ENCODE data around the gene MXD4. TPM values are rescaled to one million over a fixed set of nuclear protein-coding genes. Genes with fewer than 3 reads are reported as not detected.
"Not testable (repeated sequence)": the region's sequence is repeated elsewhere in the genome, so short reads cannot be mapped to it uniquely, and the experiment has no call there.

Gene MXD4
- total RNA-seq, 5 donors from 2014 or later (not counting 1 experiment from before 2014, with no cell fraction given) = 57.0 to 125 (median 78.2) TPM

DNA sequence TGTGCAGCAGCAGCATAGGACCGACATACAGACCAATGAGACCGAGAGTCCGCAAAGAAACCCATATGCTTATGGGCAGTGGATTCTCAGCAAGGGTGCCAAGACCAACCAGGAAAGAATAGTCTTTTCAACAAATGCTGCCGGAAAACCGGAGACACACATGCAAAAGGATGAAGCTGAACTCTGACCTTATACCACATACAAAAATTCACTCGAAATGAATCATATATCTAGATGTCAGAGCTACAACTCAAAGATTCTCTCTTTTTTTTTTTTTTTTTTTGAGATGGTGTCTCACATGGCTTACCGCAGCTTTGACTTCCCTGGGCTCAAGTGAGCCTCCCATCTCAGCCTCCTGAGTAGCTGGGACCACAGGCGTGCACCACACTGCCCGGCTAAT is 16.0 kb upstream of the MXD4 start:
- no peak overlapping the region for H3K27ac ChIP-seq (ENCODE audit: low read length)
- H3K4me3 Mint-ChIP-seq = no peak overlapping the region
- peaks cover 20 to 30% of the 10 kb centered on the region in 2 experiments for H3K4me1 ChIP-seq (ENCODE audit: control insufficient read depth in 1 of 2, extremely low read depth in 1 of 2, insufficient read depth in 2 of 2, low read length in 2 of 2)
- no peak overlapping the region for H3K27ac Mint-ChIP-seq
- ChIA-PET CTCF (interaction anchor here in 1 of 2 donors (0.6 kb wide), 1 partner anchor 116 kb away, joined by 6 read pairs; no protein-coding TSS in a partner anchor), POLR2A (interaction anchor here in 1 of 2 donors (0.6 kb wide), 2 partner anchors 138 to 482 kb away, joined by 3 to 5 read pairs; no protein-coding TSS in a partner anchor)
- H3K27me3 ChIP-seq (replicated peaks in 1 of 2; ENCODE audit: control insufficient read depth in 2 of 2, extremely low read depth in 1 of 2, insufficient read depth in 2 of 2, low read length in 1 of 2) = no peaks in the 10 kb centered on the region
- DNase-seq (no peak), ATAC-seq (replicated peaks in 1 of 4) (no peak)
- H3K36me3 ChIP-seq (ENCODE audit: control insufficient read depth in 2 of 2, extremely low read depth in 1 of 2, insufficient read depth in 1 of 2, low read length in 1 of 2) = no peaks in the 10 kb centered on the region
- no peaks in the 10 kb centered on the region for H3K9me3 ChIP-seq
- H3K4me1 Mint-ChIP-seq = peaks cover 24 to 32% (median 25%) of the 10 kb centered on the region in 3 donors
- H3K36me3 Mint-ChIP-seq = peaks cover 8% of the 10 kb centered on the region
- H3K9me3 Mint-ChIP-seq = peaks cover 0 to 3% (median 0%) of the 10 kb centered on the region in 3 donors
- H3K4me3 ChIP-seq (ENCODE audit: control insufficient read depth in 1 of 2, extremely low read depth in 1 of 2, low read length in 1 of 2) = no peak overlapping the region
- H3K27me3 Mint-ChIP-seq = no peaks in the 10 kb centered on the region
- 95% methylated on average over 4 of the region's 9 CpGs for WGBS (ENCODE audit: insufficient coverage)

DNA sequence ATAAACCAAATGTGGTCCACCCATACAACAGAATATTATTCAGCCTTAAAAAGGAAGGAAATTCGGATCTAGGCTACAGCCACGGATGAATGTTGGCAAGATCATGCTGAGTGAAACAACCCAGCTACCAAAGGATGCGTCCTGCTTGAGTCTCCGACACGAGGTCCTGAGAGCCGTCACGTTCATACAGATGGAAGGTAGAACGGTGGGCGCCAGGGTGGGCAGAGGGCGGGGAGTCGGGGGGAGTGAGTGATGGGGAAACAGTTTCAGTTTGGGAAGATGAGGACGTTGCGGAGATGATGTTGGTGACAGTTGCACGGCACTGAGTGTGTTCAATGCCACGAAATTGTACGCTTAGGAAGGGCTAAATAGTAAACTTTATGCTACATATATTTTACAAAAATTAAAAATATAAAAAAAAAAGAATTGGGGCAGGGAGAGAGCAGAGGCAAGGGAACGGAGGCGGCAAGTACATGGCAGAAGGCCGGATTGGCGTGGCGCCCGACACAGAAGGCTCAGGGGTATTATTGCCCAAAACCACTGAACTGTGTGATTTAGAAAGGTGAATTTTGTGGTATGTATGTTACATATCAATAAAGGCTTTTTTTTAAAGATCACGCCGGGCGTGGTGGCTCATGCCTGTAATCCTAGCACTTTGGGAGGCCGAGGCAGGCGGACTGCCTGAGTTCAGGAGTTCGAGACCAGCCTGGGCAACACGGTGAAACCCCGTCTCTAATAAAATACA is 14.8 kb upstream of the MXD4 start:
- Mint-ChIP-seq H3K4me3 (no peak overlapping the region), H3K27ac (no peak overlapping the region), H3K36me3 (peaks cover 11% of the 10 kb centered on the region), H3K27me3 (no peaks in the 10 kb centered on the region), H3K4me1 (peaks cover 13 to 20% (median 17%) of the 10 kb centered on the region in 3 donors), H3K9me3 (no peaks in the 10 kb centered on the region)
- WGBS (ENCODE audit: insufficient coverage) = 93% methylated on average over 15 of the region's 30 CpGs
- no peak for DNase-seq
- Histone ChIP-seq H3K27me3 (replicated peaks in 1 of 2; ENCODE audit: control insufficient read depth in 2 of 2, extremely low read depth in 1 of 2, insufficient read depth in 2 of 2, low read length in 1 of 2) (no peaks in the 10 kb centered on the region), H3K36me3 (ENCODE audit: control insufficient read depth in 2 of 2, extremely low read depth in 1 of 2, insufficient read depth in 1 of 2, low read length in 1 of 2) (peaks cover 0 to 3% of the 10 kb centered on the region in 2 donors), H3K9me3 (no peaks in the 10 kb centered on the region), H3K4me3 (ENCODE audit: control insufficient read depth in 1 of 2, extremely low read depth in 1 of 2, low read length in 1 of 2) (no peak overlapping the region), H3K27ac (ENCODE audit: low read length) (no peak overlapping the region), H3K4me1 (ENCODE audit: control insufficient read depth in 1 of 2, extremely low read depth in 1 of 2, insufficient read depth in 2 of 2, low read length in 2 of 2) (peaks cover 10 to 20% of the 10 kb centered on the region in 2 experiments)
- ATAC-seq (replicated peaks in 1 of 4) = no peak
- CTCF ChIA-PET = no interaction called here
- POLR2A ChIA-PET = no interaction called here

DNA sequence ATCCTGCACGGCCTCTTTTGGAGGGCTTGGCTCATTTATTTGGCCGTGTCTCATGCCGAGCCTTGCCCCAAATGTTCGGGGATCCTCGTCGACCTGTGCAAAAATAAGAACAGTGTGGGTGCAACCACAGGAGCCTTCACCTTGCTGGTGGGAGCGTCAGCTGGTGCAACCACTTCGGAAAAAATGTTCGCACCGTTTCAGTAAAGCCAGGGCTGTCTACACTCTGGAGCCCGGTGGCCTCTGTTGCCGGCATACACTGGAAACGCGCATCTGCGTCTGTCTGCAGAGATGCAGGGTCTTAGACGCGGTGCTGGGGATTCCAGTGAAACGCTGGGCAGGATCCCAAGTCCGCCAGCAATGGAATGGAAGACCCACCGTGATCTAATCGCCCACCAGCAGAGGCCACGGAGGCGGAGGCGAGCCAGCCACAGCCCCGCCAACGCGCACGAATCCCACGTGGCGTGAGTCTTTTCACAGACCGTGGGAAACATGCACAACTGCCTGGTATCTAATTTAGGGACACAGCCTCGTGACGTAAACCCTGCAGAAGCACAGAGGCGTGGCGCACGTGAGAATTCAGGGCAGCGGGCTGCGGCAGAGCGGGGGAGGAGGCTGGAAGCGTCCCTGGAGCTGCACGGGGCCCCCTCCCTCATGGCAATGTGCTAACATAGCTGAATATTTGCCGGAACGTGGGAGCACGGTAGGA is 13.8 kb upstream of the MXD4 start:
- Mint-ChIP-seq H3K9me3 (no peaks in the 10 kb centered on the region), H3K27me3 (no peaks in the 10 kb centered on the region), H3K27ac (no peak overlapping the region), H3K36me3 (peaks cover 11% of the 10 kb centered on the region), H3K4me1 (peaks cover 3 to 9% (median 6%) of the 10 kb centered on the region in 3 donors), H3K4me3 (no peak overlapping the region)
- Histone ChIP-seq H3K4me1 (ENCODE audit: control insufficient read depth in 1 of 2, extremely low read depth in 1 of 2, insufficient read depth in 2 of 2, low read length in 2 of 2) (peaks cover 0 to 10% of the 10 kb centered on the region in 2 experiments), H3K9me3 (no peaks in the 10 kb centered on the region), H3K36me3 (ENCODE audit: control insufficient read depth in 2 of 2, extremely low read depth in 1 of 2, insufficient read depth in 1 of 2, low read length in 1 of 2) (peaks cover 0 to 9% of the 10 kb centered on the region in 2 donors), H3K4me3 (ENCODE audit: control insufficient read depth in 1 of 2, extremely low read depth in 1 of 2, low read length in 1 of 2) (no peak overlapping the region), H3K27ac (ENCODE audit: low read length) (no peak overlapping the region), H3K27me3 (replicated peaks in 1 of 2; ENCODE audit: control insufficient read depth in 2 of 2, extremely low read depth in 1 of 2, insufficient read depth in 2 of 2, low read length in 1 of 2) (no peaks in the 10 kb centered on the region)
- DNase-seq (no peak), ATAC-seq (replicated peaks in 1 of 4) (no peak)
- 95% methylated on average over 41 of the region's 44 CpGs for WGBS (ENCODE audit: insufficient coverage)
- CTCF ChIA-PET = no interaction called here
- POLR2A ChIA-PET = no interaction called here

DNA sequence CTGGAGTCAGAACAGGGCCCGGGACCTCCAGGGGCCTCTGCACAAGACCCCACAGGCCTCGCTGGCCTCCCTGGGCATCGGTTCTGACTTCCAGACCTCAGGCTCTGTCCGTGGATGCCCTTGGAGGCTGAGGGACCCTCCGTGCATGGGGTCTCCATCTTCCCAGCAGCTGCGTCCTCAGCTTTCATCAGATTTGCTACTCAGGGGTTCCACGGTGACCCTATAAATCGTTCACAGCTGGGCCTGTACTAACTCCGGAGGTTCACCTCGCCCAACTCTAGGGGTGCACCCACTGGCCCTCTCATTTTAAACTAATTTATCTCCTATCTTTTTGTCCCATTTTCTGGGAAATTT is 13.1 kb upstream of the MXD4 start:
- H3K27me3 ChIP-seq (replicated peaks in 1 of 2; ENCODE audit: control insufficient read depth in 2 of 2, extremely low read depth in 1 of 2, insufficient read depth in 2 of 2, low read length in 1 of 2); H3K4me3 ChIP-seq (ENCODE audit: control insufficient read depth in 1 of 2, extremely low read depth in 1 of 2, low read length in 1 of 2); H3K27ac ChIP-seq (ENCODE audit: low read length); H3K27me3 Mint-ChIP-seq; H3K27ac Mint-ChIP-seq; ATAC-seq (replicated peaks in 1 of 4); CTCF ChIA-PET; H3K4me3 Mint-ChIP-seq; DNase-seq; H3K4me1 Mint-ChIP-seq; H3K9me3 Mint-ChIP-seq; H3K36me3 ChIP-seq (ENCODE audit: control insufficient read depth in 2 of 2, extremely low read depth in 1 of 2, insufficient read depth in 1 of 2, low read length in 1 of 2); H3K4me1 ChIP-seq (ENCODE audit: control insufficient read depth in 1 of 2, extremely low read depth in 1 of 2, insufficient read depth in 2 of 2, low read length in 2 of 2); H3K9me3 ChIP-seq: not testable (repeated sequence)
- peaks cover 13% of the 10 kb centered on the region for H3K36me3 Mint-ChIP-seq
- WGBS (ENCODE audit: insufficient coverage) = 94% methylated on average over 10 of the region's 10 CpGs
- POLR2A ChIA-PET = interaction anchor here in 1 of 2 donors (0.6 kb wide), 1 partner anchor 37 kb away, joined by 3 read pairs; no protein-coding TSS in a partner anchor

DNA sequence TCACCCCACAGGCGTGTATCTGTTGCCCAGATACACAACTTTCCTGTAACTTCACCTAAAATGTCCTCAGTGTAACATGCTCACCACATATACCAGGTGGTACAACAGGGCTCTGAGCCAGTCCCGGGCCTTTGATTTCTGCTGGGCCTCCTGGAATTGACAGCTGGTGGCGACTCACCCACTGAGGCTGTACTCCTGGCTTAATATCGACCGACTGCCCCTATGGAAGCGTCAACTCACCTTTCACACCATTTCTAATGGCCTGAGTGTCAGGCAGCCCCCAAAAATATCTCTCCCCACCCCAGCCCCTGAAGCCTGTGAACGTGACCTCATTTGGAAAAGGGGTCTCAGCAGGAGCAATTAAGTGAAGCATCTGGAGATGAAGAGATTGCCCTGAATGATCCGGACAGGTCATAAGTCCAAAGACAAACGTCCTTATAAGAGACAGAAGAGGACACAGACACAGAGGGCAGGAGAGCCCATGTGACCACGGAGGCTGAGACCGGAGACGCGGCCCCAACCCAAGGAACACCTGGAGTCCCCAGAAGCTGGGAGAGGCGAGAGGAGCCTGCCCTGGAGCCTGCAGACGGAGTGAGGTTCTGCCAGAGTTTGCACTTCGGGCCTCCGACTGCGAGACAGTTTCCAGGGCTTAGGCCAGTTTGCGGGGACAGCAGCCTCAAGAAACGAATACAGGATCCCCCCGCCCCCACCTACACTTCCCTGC is 12.6 kb upstream of the MXD4 start:
- DNase-seq (no peak), ATAC-seq (replicated peaks in 1 of 4) (no peak)
- H3K9me3 Mint-ChIP-seq = no peaks in the 10 kb centered on the region
- Histone ChIP-seq H3K36me3 (ENCODE audit: control insufficient read depth in 2 of 2, extremely low read depth in 1 of 2, insufficient read depth in 1 of 2, low read length in 1 of 2) (peaks cover 0 to 9% of the 10 kb centered on the region in 2 donors), H3K4me3 (ENCODE audit: control insufficient read depth in 1 of 2, extremely low read depth in 1 of 2, low read length in 1 of 2) (no peak overlapping the region), H3K9me3 (no peaks in the 10 kb centered on the region), H3K27me3 (replicated peaks in 1 of 2; ENCODE audit: control insufficient read depth in 2 of 2, extremely low read depth in 1 of 2, insufficient read depth in 2 of 2, low read length in 1 of 2) (no peaks in the 10 kb centered on the region), H3K27ac (ENCODE audit: low read length) (no peak overlapping the region), H3K4me1 (ENCODE audit: control insufficient read depth in 1 of 2, extremely low read depth in 1 of 2, insufficient read depth in 2 of 2, low read length in 2 of 2) (peaks cover 0 to 3% of the 10 kb centered on the region in 2 experiments)
- no peak overlapping the region for H3K27ac Mint-ChIP-seq
- H3K4me1 Mint-ChIP-seq = peaks cover 0 to 3% (median 0%) of the 10 kb centered on the region in 3 donors
- no peaks in the 10 kb centered on the region for H3K27me3 Mint-ChIP-seq
- 92% methylated on average over 17 of the region's 21 CpGs for WGBS (ENCODE audit: insufficient coverage)
- peaks cover 13% of the 10 kb centered on the region for H3K36me3 Mint-ChIP-seq
- no peak overlapping the region for H3K4me3 Mint-ChIP-seq
- ChIA-PET POLR2A (interaction anchor here in 1 of 2 donors (0.6 kb wide), 1 partner anchor 36 kb away, joined by 3 read pairs; no protein-coding TSS in a partner anchor), CTCF (no interaction called here)

DNA sequence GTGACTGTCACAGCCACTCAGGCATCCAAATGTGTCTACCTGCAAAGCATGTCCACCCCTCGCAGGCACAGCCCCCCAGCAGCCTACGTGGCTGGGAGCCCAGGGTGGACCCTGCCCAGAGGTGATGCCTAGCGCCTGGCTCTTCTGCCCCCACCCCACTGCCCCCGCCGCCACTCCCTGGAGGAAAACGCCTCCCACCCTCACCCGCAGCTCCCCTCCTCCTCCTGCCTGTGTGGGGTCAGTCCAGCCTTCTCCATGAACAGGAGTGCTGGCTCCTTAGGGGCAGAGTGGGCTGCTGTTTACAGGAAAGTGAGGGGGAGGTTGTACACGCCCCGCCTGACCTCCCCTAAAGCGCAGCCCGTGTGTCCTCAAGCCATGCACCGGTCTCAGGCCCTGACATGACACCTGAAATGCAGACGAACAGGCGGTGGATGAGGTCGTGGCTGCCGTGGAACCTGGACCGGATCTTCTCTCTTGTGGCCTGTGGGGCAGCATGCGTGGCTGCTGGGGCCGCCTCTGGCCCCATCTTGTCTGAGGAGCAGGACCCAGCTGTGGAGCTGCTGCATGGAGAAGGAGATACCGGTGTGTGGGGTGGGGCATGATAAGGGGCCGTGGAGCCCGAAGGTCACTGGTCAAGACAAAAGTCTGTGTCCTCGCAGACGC is 11.9 kb upstream of the MXD4 start:
- Mint-ChIP-seq H3K27ac (no peak overlapping the region), H3K9me3 (no peaks in the 10 kb centered on the region), H3K36me3 (peaks cover 13% of the 10 kb centered on the region), H3K4me3 (no peak overlapping the region), H3K4me1 (peaks cover 0 to 3% (median 0%) of the 10 kb centered on the region in 3 donors), H3K27me3 (no peaks in the 10 kb centered on the region)
- WGBS (ENCODE audit: insufficient coverage) = 90% methylated on average over 17 of the region's 24 CpGs
- DNase-seq = no peak
- Histone ChIP-seq H3K27me3 (replicated peaks in 1 of 2; ENCODE audit: control insufficient read depth in 2 of 2, extremely low read depth in 1 of 2, insufficient read depth in 2 of 2, low read length in 1 of 2) (no peaks in the 10 kb centered on the region), H3K4me3 (ENCODE audit: control insufficient read depth in 1 of 2, extremely low read depth in 1 of 2, low read length in 1 of 2) (no peak overlapping the region), H3K9me3 (no peaks in the 10 kb centered on the region), H3K4me1 (ENCODE audit: control insufficient read depth in 1 of 2, extremely low read depth in 1 of 2, insufficient read depth in 2 of 2, low read length in 2 of 2) (peaks cover 0 to 3% of the 10 kb centered on the region in 2 experiments), H3K36me3 (ENCODE audit: control insufficient read depth in 2 of 2, extremely low read depth in 1 of 2, insufficient read depth in 1 of 2, low read length in 1 of 2) (peaks cover 0 to 9% of the 10 kb centered on the region in 2 donors), H3K27ac (ENCODE audit: low read length) (no peak overlapping the region)
- CTCF ChIA-PET = no interaction called here
- ATAC-seq (replicated peaks in 1 of 4) = no peak
- POLR2A ChIA-PET = interaction anchor here in 1 of 2 donors (0.5 kb wide), 1 partner anchor 19 kb away, joined by 6 read pairs; no protein-coding TSS in a partner anchor
